RWPE2 (cell line): ENCODE results near the gene ZNF473.

Source experiments
- ATAC-seq: fragments of 200-7000 bp; cut with Tn5 transposase; 3 replicates; pipeline ENCODE4 v1.9.1; 2021; ENCODE audit warnings: low read depth
- DNase-seq: peaks from one replicate; pipeline ENCODE4 v3.0.0-alpha.2; 2020; ENCODE audit warnings: low spot score
- H3K27ac ChIP-seq: fragments of 450-650 bp; 2 replicates; pipeline ENCODE4 v1.5.1; 2017; ENCODE audit warnings: mild to moderate bottlenecking; ENCODE audit not compliant: poor library complexity, severe bottlenecking
- H3K27me3 ChIP-seq: fragments of 250-450 bp; sonication (Bioruptor Pico); 2 replicates; pipeline ENCODE4 v1.5.1; 2021; ENCODE audit warnings: mild to moderate bottlenecking, moderate library complexity; ENCODE audit not compliant: insufficient read depth, poor library complexity, severe bottlenecking
- H3K36me3 ChIP-seq: fragments of 250-450 bp; sonication (Bioruptor Pico); 2 replicates; pipeline ENCODE4 v1.5.1; 2020; ENCODE audit warnings: low read depth, mild to moderate bottlenecking, moderate library complexity
- H3K4me1 ChIP-seq: fragments of 250-450 bp; sonication (Bioruptor Pico); 2 replicates; pipeline ENCODE4 v1.5.1; 2021; ENCODE audit warnings: mild to moderate bottlenecking, moderate library complexity; ENCODE audit not compliant: insufficient read depth, poor library complexity, severe bottlenecking
- H3K4me3 ChIP-seq: fragments of 250-450 bp; sonication (Bioruptor Pico); 2 replicates; pipeline ENCODE4 v1.5.1; 2021; ENCODE audit warnings: mild to moderate bottlenecking, moderate library complexity; ENCODE audit not compliant: severe bottlenecking
- H3K9me3 ChIP-seq: fragments of 250-450 bp; sonication (Bioruptor Pico); 2 replicates; pipeline ENCODE4 v1.5.1; 2021; ENCODE audit warnings: mild to moderate bottlenecking, moderate library complexity; ENCODE audit not compliant: severe bottlenecking
- CTCF ChIP-seq: fragments of 450-650 bp; IDR thresholded peaks from one replicate; pipeline ENCODE4 v1.5.1; 2017; ENCODE audit warnings: mild to moderate bottlenecking, moderate library complexity; ENCODE audit not compliant: poor library complexity, severe bottlenecking

Gene ZNF473

GRCh38 chr19:50051964-50052363 is 26.2 kb downstream of the ZNF473 start:
- peaks cover 5% of the 10 kb centered on the region for H3K4me1 ChIP-seq
- no peak for TF ChIP-seq CTCF

GRCh38 chr19:50053119-50053518 is 27.3 kb downstream of the ZNF473 start:
- H3K36me3 ChIP-seq, result no peaks in the 10 kb centered on the region
- H3K27ac ChIP-seq, result no peak overlapping the region
- no peaks in the 10 kb centered on the region for H3K9me3 ChIP-seq
- H3K27me3 ChIP-seq, result no peaks in the 10 kb centered on the region
- no peak overlapping the region for H3K4me3 ChIP-seq
- peaks cover 5% of the 10 kb centered on the region for H3K4me1 ChIP-seq
- no peak for TF ChIP-seq CTCF
- ATAC-seq, result no peak
- DNase-seq, result no peak

More at GRCh38 chr19:50051964-50052363, 26.2 kb downstream of the ZNF473 start:
- H3K27me3 ChIP-seq, result no peaks in the 10 kb centered on the region
- ATAC-seq (no peak), DNase-seq (no peak)
- H3K9me3 ChIP-seq, result peaks cover 3% of the 10 kb centered on the region
- H3K36me3 ChIP-seq, result peaks cover 8% of the 10 kb centered on the region
- no peak overlapping the region for H3K4me3 ChIP-seq
- H3K27ac ChIP-seq, result no peak overlapping the region

GRCh38 chr19:50058425-50058824 is 32.6 kb downstream of the ZNF473 start:
- DNase-seq, result no peak
- ATAC-seq, result no peak
- Histone ChIP-seq H3K9me3 (peaks cover 14% of the 10 kb centered on the region), H3K4me3 (no peak overlapping the region), H3K27me3 (no peaks in the 10 kb centered on the region), H3K36me3 (no peaks in the 10 kb centered on the region), H3K27ac (no peak overlapping the region), H3K4me1 (no peaks in the 10 kb centered on the region)
- no peak for TF ChIP-seq CTCF

GRCh38 chr19:50059045-50059444 is 33.2 kb downstream of the ZNF473 start:
- no peak for DNase-seq
- Histone ChIP-seq H3K27me3 (no peaks in the 10 kb centered on the region), H3K9me3 (peaks cover 14% of the 10 kb centered on the region), H3K4me3 (no peak overlapping the region), H3K4me1 (no peaks in the 10 kb centered on the region), H3K36me3 (no peaks in the 10 kb centered on the region), H3K27ac (no peak overlapping the region)
- ATAC-seq, result no peak
- TF ChIP-seq CTCF, result no peak

GRCh38 chr19:50060107-50060506 is 34.3 kb downstream of the ZNF473 start:
- Histone ChIP-seq H3K27ac (no peak overlapping the region), H3K4me3 (no peak overlapping the region), H3K27me3 (no peaks in the 10 kb centered on the region), H3K4me1 (no peaks in the 10 kb centered on the region), H3K36me3 (no peaks in the 10 kb centered on the region), H3K9me3 (peaks cover 14% of the 10 kb centered on the region)
- TF ChIP-seq CTCF, result no peak
- ATAC-seq, result no peak
- DNase-seq, result no peak
